H1 (cell line): ENCODE results near the gene KLHL18. TPM values are rescaled to one million over a fixed set of nuclear protein-coding genes. Genes with fewer than 3 reads are reported as not detected.

Source experiments
- EP300 ChIP-seq, 2 experiments: IDR thresholded peaks; 1 replicate in 1 of 2; 2 replicates in 1 of 2; pipeline ENCODE4 v1.6.1; 2011 to 2012; ENCODE audit warnings: low read depth in 2 of 2, low read length in 2 of 2, mild to moderate bottlenecking in 2 of 2, borderline replicate concordance in 1 of 2, inconsistent platforms in 1 of 2, moderate library complexity in 1 of 2
- ZNF274 ChIP-seq: IDR thresholded peaks from 2 replicates; pipeline ENCODE4 v1.7.0; 2012; ENCODE audit warnings: low read length, borderline replicate concordance; ENCODE audit errors: extremely low read depth
- polyA plus RNA-seq, 7 experiments: library from polyadenylated mRNA; depleted of rRNA in 3 of 7; stranded (reverse) in 5 of 7; unstranded in 2 of 7; fragments of >200 nt in 5 of 7; fragments of 200-250 nt in 2 of 7; gene quantifications; 1 replicate in 5 of 7; 2 replicates in 1 of 7; 4 replicates in 1 of 7; pipeline versions ENCODE4 v1.2.1 to v1.2.3, GENCODE V29; 2011 to 2013; ENCODE audit warnings: missing spikeins in 2 of 7, mixed read lengths in 2 of 7
- total RNA-seq: library from RNA; stranded (reverse); fragmentation: NEBNext Ultra II Directional; extraction: Animal tissue kit (Norgen Biotek cat#: 25700); gene quantifications from 2 replicates; pipeline ENCODE4 v1.2.1, GENCODE V29; 2021
- TF ChIP-seq, protein P1 (sequence below): IDR thresholded peaks from 2 replicates; pipeline ENCODE4 v1.6.1; 2011; ENCODE audit warnings: low read length, improper control_type of control experiment

The KLHL18 gene
- total and polyA plus RNA-seq, 2 of the 8 experiments (the other 6 are each of a cell fraction or from before 2014, with no cell fraction given): 19.9 to 31.7 TPM

DNA sequence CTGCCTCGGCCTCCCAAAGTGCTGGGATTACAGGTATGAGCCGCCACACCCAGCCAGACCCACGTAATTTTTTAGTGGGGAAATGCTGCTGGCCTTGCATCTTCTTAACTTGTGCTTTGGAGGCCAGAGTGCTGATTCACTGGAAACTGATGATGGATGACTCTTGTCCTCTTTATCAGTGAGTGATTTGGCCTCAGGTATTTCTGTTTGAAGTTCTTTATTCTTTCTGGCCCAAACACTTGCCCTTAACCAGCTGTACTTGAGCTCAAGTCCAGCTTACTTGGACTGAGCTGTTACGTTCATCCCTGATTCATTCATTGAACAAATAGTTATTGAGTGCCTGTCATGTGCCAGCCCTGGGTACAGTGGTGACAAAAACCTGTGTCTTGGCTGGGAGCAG, 102.3 kb downstream of the KLHL18 start (continued):
- TF ChIP-seq ZNF274 (no peak), EP300 (IDR thresholded peaks at IDR 0.05; ENCODE audit: borderline replicate concordance in 1 of 2, low read depth in 2 of 2, low read length in 2 of 2) (no peak)
- TF ChIP-seq, protein P1, sequence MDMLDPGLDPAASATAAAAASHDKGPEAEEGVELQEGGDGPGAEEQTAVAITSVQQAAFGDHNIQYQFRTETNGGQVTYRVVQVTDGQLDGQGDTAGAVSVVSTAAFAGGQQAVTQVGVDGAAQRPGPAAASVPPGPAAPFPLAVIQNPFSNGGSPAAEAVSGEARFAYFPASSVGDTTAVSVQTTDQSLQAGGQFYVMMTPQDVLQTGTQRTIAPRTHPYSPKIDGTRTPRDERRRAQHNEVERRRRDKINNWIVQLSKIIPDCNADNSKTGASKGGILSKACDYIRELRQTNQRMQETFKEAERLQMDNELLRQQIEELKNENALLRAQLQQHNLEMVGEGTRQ: no peak
